ENCODE results near the gene TIGD6.

- TF ChIP-seq CTCF (IDR thresholded peaks at IDR 0.05; ENCODE audit: low read depth, low read length) (no peak), POLR2A (IDR thresholded peaks at IDR 0.05; ENCODE audit: extremely low read depth, insufficient read length) (no peak), MYC (IDR thresholded peaks at IDR 0.05; ENCODE audit: low read depth, low read length) (no peak), MAX (IDR thresholded peaks at IDR 0.05; ENCODE audit: low read depth, low read length) (no peak)
Observed at GRCh38 chr5:150045549-150045948, 45.1 kb upstream of the TIGD6 start.
